Type B pancreatic cell (in vitro differentiated cells): ENCODE data around the gene BDKRB2. TPM values are rescaled to one million over a fixed set of nuclear protein-coding genes. Genes with fewer than 3 reads are reported as not detected.

Source experiments
- DNase-seq: peaks from one replicate; pipeline ENCODE4 v3.0.0; 2021; ENCODE audit warnings: mixed read lengths; ENCODE audit not compliant: unreplicated experiment; ENCODE audit errors: extremely low spot score
- H3K27ac Mint-ChIP-seq: 2 replicates; pipeline ENCODE4 v1.8.0; 2021; ENCODE audit warnings: mild to moderate bottlenecking, mixed read lengths
- H3K27me3 Mint-ChIP-seq: 2 replicates; pipeline ENCODE4 v1.8.0; 2021; ENCODE audit warnings: mixed read lengths
- H3K36me3 Mint-ChIP-seq: 2 replicates; pipeline ENCODE4 v1.8.0; 2021; ENCODE audit warnings: mixed read lengths
- H3K4me1 Mint-ChIP-seq: one replicate; pipeline ENCODE4 v1.8.0; 2021; ENCODE audit warnings: mixed read lengths; ENCODE audit not compliant: unreplicated experiment
- H3K4me3 Mint-ChIP-seq: 2 replicates; pipeline ENCODE4 v1.8.0; 2021; ENCODE audit warnings: mild to moderate bottlenecking, mixed read lengths
- H3K9me3 Mint-ChIP-seq: 2 replicates; pipeline ENCODE4 v1.8.0; 2021; ENCODE audit warnings: mixed read lengths
- CTCF ChIP-seq: fragments of 200-600 bp; sonication (generic); conservative IDR thresholded peaks from 2 replicates; pipeline ENCODE4 v1.5.0; 2021; ENCODE audit warnings: antibody characterized with exemption, mild to moderate bottlenecking
- total RNA-seq: library from RNA; stranded (reverse); gene quantifications from 2 replicates; pipeline ENCODE4 v1.2.1, GENCODE V29; 2021; ENCODE audit warnings: low replicate concordance

Gene BDKRB2
- total RNA-seq, 1 donor from 2014 or later, result 2.1 TPM

- Mint-ChIP-seq H3K4me3 (no peak overlapping the region), H3K36me3 (no peaks in the 10 kb centered on the region), H3K9me3 (no peaks in the 10 kb centered on the region), H3K27me3 (peaks cover 7% of the 10 kb centered on the region), H3K4me1 (peaks cover 13% of the 10 kb centered on the region), H3K27ac (peak overlapping the region; percentile 55)
- TF ChIP-seq CTCF, result no peak
- DNase-seq, result no peak
Observed at GRCh38 chr14:96194657-96195431, 9.8 kb upstream of the BDKRB2 start.

- peaks cover 7% of the 10 kb centered on the region for H3K27me3 Mint-ChIP-seq
- TF ChIP-seq CTCF, result no peak
- H3K4me3 Mint-ChIP-seq, result no peak overlapping the region
- H3K36me3 Mint-ChIP-seq, result no peaks in the 10 kb centered on the region
- no peak for DNase-seq
- peaks cover 13% of the 10 kb centered on the region for H3K4me1 Mint-ChIP-seq
- H3K27ac Mint-ChIP-seq, result peak overlapping the region; percentile 37
- H3K9me3 Mint-ChIP-seq, result no peaks in the 10 kb centered on the region
Observed at GRCh38 chr14:96195441-96196081, 9.1 kb upstream of the BDKRB2 start.

GRCh38 chr14:96197163-96197852, 7.3 kb upstream of the BDKRB2 start:
- no peaks in the 10 kb centered on the region for H3K36me3 Mint-ChIP-seq
- H3K27ac Mint-ChIP-seq, result peak overlapping the region; percentile 51

GRCh38 chr14:96197969-96198368, 6.7 kb upstream of the BDKRB2 start:
- DNase-seq, result no peak
- Mint-ChIP-seq H3K4me1 (peaks cover 12% of the 10 kb centered on the region), H3K9me3 (no peaks in the 10 kb centered on the region), H3K36me3 (no peaks in the 10 kb centered on the region), H3K27ac (no peak overlapping the region), H3K4me3 (no peak overlapping the region), H3K27me3 (peaks cover 9% of the 10 kb centered on the region)
- TF ChIP-seq CTCF, result no peak

More at GRCh38 chr14:96197163-96197852, 7.3 kb upstream of the BDKRB2 start:
- TF ChIP-seq CTCF, result no peak
- peaks cover 12% of the 10 kb centered on the region for H3K4me1 Mint-ChIP-seq
- no peak for DNase-seq
- H3K4me3 Mint-ChIP-seq, result no peak overlapping the region
- no peaks in the 10 kb centered on the region for H3K9me3 Mint-ChIP-seq
- H3K27me3 Mint-ChIP-seq, result peaks cover 10% of the 10 kb centered on the region

GRCh38 chr14:96198430-96199130, 6.1 kb upstream of the BDKRB2 start:
- Mint-ChIP-seq H3K27ac (no peak overlapping the region), H3K4me1 (peaks cover 12% of the 10 kb centered on the region), H3K27me3 (peaks cover 12% of the 10 kb centered on the region), H3K4me3 (no peak overlapping the region), H3K36me3 (no peaks in the 10 kb centered on the region), H3K9me3 (no peaks in the 10 kb centered on the region)
- DNase-seq, result no peak
- TF ChIP-seq CTCF, result no peak
